Right atrium auricular region (tissue), 2 donors: Measurements from ENCODE around the gene MYO15A. TPM values are rescaled to one million over a fixed set of nuclear protein-coding genes. Genes with fewer than 3 reads are reported as not detected.
"Not testable (repeated sequence)": the region's sequence is repeated elsewhere in the genome, so short reads cannot be mapped to it uniquely, and the experiment has no call there.

Experiments used
- DNase-seq: peaks from one replicate; pipeline ENCODE4 v3.0.0-alpha.2; 2019; ENCODE audit warnings: low spot score
- H3K27ac ChIP-seq, 2 donors: fragments of 200-600 bp; sonication (generic); 1 replicate in 1 of 2; 2 replicates in 1 of 2; pipeline ENCODE4 v1.5.1; 2016 to 2019
- H3K27me3 ChIP-seq, 2 donors: fragments of 200-600 bp; sonication (generic); one replicate each; pipeline versions ENCODE4 v1.5.1 to v1.6.0; 2017 to 2019
- H3K36me3 ChIP-seq: fragments of 200-600 bp; sonication (generic); one replicate; pipeline ENCODE4 v1.5.1; 2016
- H3K4me1 ChIP-seq, 2 donors: fragments of 200-600 bp; sonication (generic); one replicate each; pipeline versions ENCODE4 v1.5.1 to v1.6.0; 2017 to 2019
- H3K4me3 ChIP-seq, 2 donors: fragments of 200-600 bp; sonication (generic); 1 replicate in 1 of 2; 2 replicates in 1 of 2; pipeline ENCODE4 v1.5.1; 2017 to 2019; ENCODE audit warnings: mild to moderate bottlenecking in 1 of 2, moderate library complexity in 1 of 2
- H3K9me3 ChIP-seq, 2 donors: fragments of 200-600 bp; sonication (generic); one replicate each; pipeline ENCODE4 v1.5.1; 2019
- total RNA-seq, 2 donors: library from RNA; depleted of rRNA; stranded (reverse); fragments of >200 nt; gene quantifications; one replicate each; pipeline ENCODE4 v1.1.0, GENCODE V29; 2016
- TF ChIP-seq, protein P1 (sequence below), 2 donors: fragments of 200-600 bp; sonication (generic); IDR thresholded peaks; one replicate each; pipeline ENCODE4 v1.5.1; 2019; ENCODE audit warnings: antibody characterized with exemption in 2 of 2

The MYO15A gene
- total RNA-seq, 2 donors from 2014 or later, result 0.20 TPM; not detected in 1

DNA sequence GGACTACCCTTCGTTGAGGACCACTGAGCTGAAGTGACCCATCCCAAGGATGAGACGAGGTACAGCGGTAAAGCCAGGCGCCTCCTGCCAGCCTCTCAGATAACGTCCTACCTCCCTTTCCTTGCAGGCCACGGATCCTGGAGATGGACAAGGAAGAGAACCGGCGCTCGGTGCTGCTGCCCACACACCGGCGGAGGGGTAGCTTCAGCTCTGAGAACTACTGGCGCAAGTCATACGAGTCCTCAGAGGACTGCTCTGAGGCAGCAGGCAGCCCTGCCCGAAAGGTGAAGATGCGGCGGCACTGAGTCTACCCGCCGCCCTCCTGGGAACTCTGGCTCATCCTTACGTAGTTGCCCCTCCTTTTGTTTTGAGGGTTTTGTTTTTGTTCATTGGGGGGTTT, 99.5 kb downstream of the MYO15A start:
- no peak for DNase-seq
- H3K27me3 ChIP-seq, result no peaks in the 10 kb centered on the region
- H3K4me3 ChIP-seq, result no peak overlapping the region
- peaks cover 50% of the 10 kb centered on the region for H3K36me3 ChIP-seq
- H3K9me3 ChIP-seq, result no peaks in the 10 kb centered on the region
- H3K4me1 ChIP-seq, result peaks cover 0 to 3% of the 10 kb centered on the region in 2 donors
- TF ChIP-seq, protein P1, sequence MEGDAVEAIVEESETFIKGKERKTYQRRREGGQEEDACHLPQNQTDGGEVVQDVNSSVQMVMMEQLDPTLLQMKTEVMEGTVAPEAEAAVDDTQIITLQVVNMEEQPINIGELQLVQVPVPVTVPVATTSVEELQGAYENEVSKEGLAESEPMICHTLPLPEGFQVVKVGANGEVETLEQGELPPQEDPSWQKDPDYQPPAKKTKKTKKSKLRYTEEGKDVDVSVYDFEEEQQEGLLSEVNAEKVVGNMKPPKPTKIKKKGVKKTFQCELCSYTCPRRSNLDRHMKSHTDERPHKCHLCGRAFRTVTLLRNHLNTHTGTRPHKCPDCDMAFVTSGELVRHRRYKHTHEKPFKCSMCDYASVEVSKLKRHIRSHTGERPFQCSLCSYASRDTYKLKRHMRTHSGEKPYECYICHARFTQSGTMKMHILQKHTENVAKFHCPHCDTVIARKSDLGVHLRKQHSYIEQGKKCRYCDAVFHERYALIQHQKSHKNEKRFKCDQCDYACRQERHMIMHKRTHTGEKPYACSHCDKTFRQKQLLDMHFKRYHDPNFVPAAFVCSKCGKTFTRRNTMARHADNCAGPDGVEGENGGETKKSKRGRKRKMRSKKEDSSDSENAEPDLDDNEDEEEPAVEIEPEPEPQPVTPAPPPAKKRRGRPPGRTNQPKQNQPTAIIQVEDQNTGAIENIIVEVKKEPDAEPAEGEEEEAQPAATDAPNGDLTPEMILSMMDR (IDR thresholded peaks at IDR 0.05), result no peak
- H3K27ac ChIP-seq, result no peak overlapping the region

DNA sequence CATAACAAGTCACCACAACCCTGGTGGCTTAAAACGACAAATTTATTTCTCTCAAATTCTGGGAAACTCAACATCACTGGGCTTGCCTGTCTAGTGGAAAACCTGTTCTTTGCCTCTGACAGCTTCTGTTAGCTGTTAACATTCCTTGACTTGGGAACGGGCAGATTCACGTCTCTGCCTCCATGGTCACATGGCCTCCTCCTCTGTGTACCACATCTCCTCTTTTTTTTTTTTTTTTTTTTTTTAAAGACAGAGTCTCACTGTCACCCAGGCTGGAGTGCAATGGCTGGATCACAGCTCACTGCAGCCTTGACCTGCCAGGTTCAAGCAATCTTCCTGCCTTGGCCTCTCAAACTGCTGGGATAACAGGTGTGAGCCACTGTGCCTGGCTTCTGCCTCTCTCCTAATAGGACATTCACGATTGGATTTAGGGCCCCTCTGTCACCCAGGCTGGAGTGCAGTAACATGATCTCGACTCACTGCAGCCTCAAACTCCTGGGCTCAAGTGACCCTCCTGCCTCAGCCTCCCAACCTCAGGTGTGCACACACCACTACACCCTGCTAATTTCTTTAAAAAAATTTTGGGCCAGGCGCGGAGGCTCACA, 105.2 kb downstream of the MYO15A start:
- H3K4me1 ChIP-seq, result peaks cover 0 to 3% of the 10 kb centered on the region in 2 donors
- H3K27ac ChIP-seq, result no peak overlapping the region
- no peak overlapping the region for H3K4me3 ChIP-seq
- H3K9me3 ChIP-seq, result no peaks in the 10 kb centered on the region
- TF ChIP-seq, protein P1 (IDR thresholded peaks at IDR 0.05), result no peak
- DNase-seq, result no peak
- peaks cover 24% of the 10 kb centered on the region for H3K36me3 ChIP-seq
- H3K27me3 ChIP-seq, result no peaks in the 10 kb centered on the region

DNA sequence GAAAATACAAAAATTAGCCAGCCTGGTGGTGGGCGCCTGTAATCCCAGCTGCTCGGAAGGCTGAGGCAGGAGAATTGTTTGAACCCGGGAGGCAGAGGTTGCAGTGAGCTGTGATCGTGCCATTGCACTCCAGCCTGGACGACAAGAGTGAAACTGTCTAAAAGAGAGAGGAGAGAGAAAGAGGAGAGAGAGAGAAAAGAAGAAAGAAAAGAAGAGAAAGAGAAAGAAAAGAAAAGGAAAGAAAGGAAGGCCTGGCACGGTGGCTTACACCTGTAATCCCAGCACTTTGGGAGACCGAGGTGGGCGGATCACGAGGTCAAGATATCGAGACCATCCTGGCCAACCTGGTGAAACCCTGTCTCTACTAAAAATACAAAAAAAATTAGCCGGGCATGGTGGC, 108.3 kb downstream of the MYO15A start:
- H3K36me3 ChIP-seq, H3K27ac ChIP-seq, H3K4me1 ChIP-seq, H3K27me3 ChIP-seq, H3K4me3 ChIP-seq, H3K9me3 ChIP-seq, DNase-seq: not testable (repeated sequence)

DNA sequence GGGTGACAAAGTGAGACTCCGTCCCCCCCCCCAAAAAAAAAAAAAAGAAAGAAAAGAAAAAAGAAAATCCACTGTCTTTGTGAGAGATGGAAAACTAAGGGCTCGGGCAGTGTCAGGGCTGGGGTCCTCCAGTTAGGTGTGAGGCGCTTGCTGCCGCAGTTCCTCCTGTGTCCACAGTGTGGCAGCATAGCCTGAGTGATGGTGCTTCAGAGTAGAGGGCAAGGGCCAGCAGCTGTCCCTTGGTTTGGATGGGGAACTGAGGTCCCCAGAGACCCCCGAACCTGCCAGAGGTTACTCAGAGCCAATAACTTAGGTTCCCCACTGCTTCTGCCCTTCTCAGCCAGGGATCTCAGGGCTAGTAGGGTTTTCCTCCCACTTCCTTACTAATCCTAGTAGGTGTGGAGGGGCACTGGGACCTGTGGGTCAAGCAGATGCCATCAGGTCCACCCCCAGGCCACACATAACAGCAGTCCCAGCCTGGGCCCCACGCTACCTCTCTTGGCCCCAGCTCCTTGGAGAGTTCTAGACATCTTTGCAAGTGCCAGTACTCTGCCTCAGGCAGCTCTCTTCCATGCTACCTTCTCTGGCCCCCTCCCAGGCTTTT, 109.0 kb downstream of the MYO15A start:
- no peak overlapping the region for H3K27ac ChIP-seq
- H3K36me3 ChIP-seq, result no peaks in the 10 kb centered on the region
- TF ChIP-seq, protein P1 (IDR thresholded peaks at IDR 0.05), result peak; percentile 91 to 97
- no peak overlapping the region for H3K4me3 ChIP-seq
- no peaks in the 10 kb centered on the region for H3K27me3 ChIP-seq
- DNase-seq, result peak; percentile 81
- no peaks in the 10 kb centered on the region for H3K9me3 ChIP-seq
- H3K4me1 ChIP-seq, result peaks cover 0 to 10% of the 10 kb centered on the region in 2 donors

DNA sequence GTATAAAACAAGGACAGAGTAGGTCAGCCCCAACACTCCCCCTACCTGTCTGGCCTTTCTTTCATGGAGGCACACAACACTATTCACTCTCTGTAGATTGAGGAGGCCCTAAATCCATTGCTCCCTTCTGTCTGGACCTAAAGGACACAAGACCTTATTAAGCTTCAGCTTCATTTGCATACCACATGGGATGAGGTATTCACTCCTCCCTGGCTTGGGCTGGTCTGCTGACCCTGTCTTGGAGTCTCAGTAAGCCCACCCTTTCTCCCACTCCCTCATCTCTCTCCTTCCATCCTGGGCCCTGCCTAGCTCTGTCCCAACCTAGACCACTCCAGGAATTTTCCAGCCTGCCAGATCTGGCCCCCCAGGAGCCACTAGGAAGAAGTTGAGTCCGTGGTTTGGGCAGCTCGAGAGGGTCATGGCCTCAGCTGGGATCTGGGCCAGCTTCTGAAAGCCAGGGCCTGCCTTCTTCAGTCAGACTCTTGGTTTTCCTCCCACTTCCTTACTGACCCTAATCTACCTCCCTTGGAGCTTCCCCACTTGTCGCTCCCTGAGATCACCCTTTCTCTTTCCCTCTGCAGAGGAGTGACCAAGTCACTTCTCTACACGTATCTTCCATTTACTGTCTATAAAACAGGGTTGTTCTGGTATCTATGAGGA, 110.3 kb downstream of the MYO15A start:
- DNase-seq, result no peak
- Histone ChIP-seq H3K9me3 (no peaks in the 10 kb centered on the region), H3K27ac (no peak overlapping the region), H3K4me3 (no peak overlapping the region), H3K4me1 (peaks cover 0 to 10% of the 10 kb centered on the region in 2 donors), H3K36me3 (no peaks in the 10 kb centered on the region), H3K27me3 (no peaks in the 10 kb centered on the region)
- TF ChIP-seq, protein P1 (IDR thresholded peaks at IDR 0.05), result no peak

GRCh38 chr17:18224053-18224386, 115.5 kb downstream of the MYO15A start:
- no peaks in the 10 kb centered on the region for H3K27me3 ChIP-seq
- H3K9me3 ChIP-seq, result no peaks in the 10 kb centered on the region
- peaks cover 0 to 26% of the 10 kb centered on the region in 2 donors for H3K4me1 ChIP-seq
- H3K36me3 ChIP-seq, result no peaks in the 10 kb centered on the region
- H3K4me3 ChIP-seq, result no peak overlapping the region
- DNase-seq, result no peak
- peak overlapping the region; percentile 51 to 73 for H3K27ac ChIP-seq
- TF ChIP-seq, protein P1 (IDR thresholded peaks at IDR 0.05), result no peak
